Tibial artery (tissue), 4 donors: ENCODE results near the gene HDAC3.

Experiments used
- DNase-seq, 2 donors: peaks; one replicate each; pipeline ENCODE4 v3.0.0-alpha.2; 2019
- H3K27ac ChIP-seq, 2 donors: fragments of 200-600 bp; sonication (generic) in 1 of 2; 1 replicate in 1 of 2; 2 replicates in 1 of 2; pipeline ENCODE4 v1.5.1; 2018 to 2019; ENCODE audit warnings: mild to moderate bottlenecking in 1 of 2
- H3K27me3 ChIP-seq, 2 donors: fragments of 200-600 bp; sonication (generic) in 1 of 2; one replicate each; pipeline versions ENCODE4 v1.5.1 to v1.6.0; 2016 to 2019
- H3K36me3 ChIP-seq, 3 donors: fragments of 200-600 bp; sonication (generic) in 2 of 3; one replicate each; pipeline ENCODE4 v1.5.1; 2016 to 2019; ENCODE audit warnings: mild to moderate bottlenecking in 2 of 3
- H3K4me1 ChIP-seq, 4 donors: fragments of 200-600 bp; sonication (generic) in 2 of 4; 1 replicate in 3 of 4; 2 replicates in 1 of 4; pipeline ENCODE4 v1.5.1; 2016 to 2019
- H3K4me3 ChIP-seq, 2 donors: fragments of 200-600 bp; sonication (generic) in 1 of 2; 1 replicate in 1 of 2; 2 replicates in 1 of 2; pipeline ENCODE4 v1.5.1; 2018 to 2019; ENCODE audit warnings: mild to moderate bottlenecking in 2 of 2
- H3K9me3 ChIP-seq, 3 donors: fragments of 200-600 bp; sonication (generic) in 1 of 3; one replicate each; pipeline ENCODE4 v1.5.1; 2016 to 2019
- intact Hi-C: fragments of 100-400 bp; cut with DNase I; formaldehyde crosslinking; loops from one replicate; pipeline ENCODE4 v1.15.0; 2023; ENCODE audit warnings: low total_unique reads
- TF ChIP-seq, protein P1 (sequence below), 2 experiments: fragments of 200-600 bp in 1 of 2; fragments of 450-650 bp in 1 of 2; IDR thresholded peaks; one replicate each; pipeline ENCODE4 v1.5.1; 2017 to 2019; ENCODE audit warnings: antibody characterized with exemption in 2 of 2, mild to moderate bottlenecking in 1 of 2, moderate library complexity in 1 of 2

Gene HDAC3

DNA sequence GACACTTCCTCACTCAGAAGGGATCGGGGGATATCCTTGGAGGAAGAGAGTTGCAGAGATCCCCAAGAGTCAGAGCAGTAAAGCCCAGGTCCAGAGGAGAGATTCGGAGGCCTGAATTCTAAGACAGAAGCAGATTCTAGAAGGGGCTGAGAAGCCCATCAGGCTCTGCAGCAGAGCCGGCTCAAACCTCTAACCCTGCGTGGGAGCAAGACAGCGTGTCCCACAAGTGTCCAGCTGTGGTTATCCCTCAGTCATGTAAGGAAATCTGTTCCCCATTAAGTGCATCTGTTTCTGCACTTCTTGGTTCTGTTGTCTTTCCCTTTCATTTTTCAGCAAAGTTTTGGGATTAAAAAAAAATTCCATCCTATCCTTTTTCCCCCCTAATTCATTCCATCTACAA lies 13.0 kb downstream of the HDAC3 start:
- Histone ChIP-seq H3K9me3 (no peaks in the 10 kb centered on the region), H3K4me1 (no peaks in the 10 kb centered on the region), H3K27me3 (no peaks in the 10 kb centered on the region), H3K27ac (no peak overlapping the region), H3K4me3 (no peak overlapping the region), H3K36me3 (peaks cover 68 to 83% (median 68%) of the 10 kb centered on the region in 3 donors)
- intact Hi-C loops = loop anchor here (10.0 kb wide), 1 partner anchor 49 kb away; no protein-coding TSS in a partner anchor
- TF ChIP-seq, protein P1, sequence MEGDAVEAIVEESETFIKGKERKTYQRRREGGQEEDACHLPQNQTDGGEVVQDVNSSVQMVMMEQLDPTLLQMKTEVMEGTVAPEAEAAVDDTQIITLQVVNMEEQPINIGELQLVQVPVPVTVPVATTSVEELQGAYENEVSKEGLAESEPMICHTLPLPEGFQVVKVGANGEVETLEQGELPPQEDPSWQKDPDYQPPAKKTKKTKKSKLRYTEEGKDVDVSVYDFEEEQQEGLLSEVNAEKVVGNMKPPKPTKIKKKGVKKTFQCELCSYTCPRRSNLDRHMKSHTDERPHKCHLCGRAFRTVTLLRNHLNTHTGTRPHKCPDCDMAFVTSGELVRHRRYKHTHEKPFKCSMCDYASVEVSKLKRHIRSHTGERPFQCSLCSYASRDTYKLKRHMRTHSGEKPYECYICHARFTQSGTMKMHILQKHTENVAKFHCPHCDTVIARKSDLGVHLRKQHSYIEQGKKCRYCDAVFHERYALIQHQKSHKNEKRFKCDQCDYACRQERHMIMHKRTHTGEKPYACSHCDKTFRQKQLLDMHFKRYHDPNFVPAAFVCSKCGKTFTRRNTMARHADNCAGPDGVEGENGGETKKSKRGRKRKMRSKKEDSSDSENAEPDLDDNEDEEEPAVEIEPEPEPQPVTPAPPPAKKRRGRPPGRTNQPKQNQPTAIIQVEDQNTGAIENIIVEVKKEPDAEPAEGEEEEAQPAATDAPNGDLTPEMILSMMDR (IDR thresholded peaks at IDR 0.05) = no peak
- DNase-seq = no peak

DNA sequence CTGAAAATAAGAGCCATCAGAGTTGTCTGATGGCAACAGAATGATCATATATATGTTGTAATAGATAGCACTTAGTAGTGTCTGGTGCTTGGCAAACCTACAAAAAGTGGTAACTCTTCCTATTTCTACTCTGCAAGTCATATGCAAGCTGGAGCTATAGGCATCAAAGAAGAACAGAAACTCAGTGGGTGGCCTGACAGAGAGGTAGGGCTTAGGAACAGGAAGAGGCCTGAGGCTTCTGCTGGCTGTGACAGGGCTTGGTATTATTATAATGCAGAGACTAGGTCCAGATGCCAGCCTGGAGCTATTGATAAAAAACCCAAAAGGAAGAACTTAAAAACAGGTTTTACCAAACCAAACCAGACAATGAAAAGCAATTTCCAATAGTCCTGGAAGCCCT lies 13.5 kb downstream of the HDAC3 start:
- H3K4me1 ChIP-seq = no peaks in the 10 kb centered on the region
- no peaks in the 10 kb centered on the region for H3K9me3 ChIP-seq
- no peaks in the 10 kb centered on the region for H3K27me3 ChIP-seq
- H3K27ac ChIP-seq = no peak overlapping the region
- intact Hi-C loops = loop anchor here (10.0 kb wide), 1 partner anchor 48 kb away; no protein-coding TSS in a partner anchor
- DNase-seq = no peak
- no peak overlapping the region for H3K4me3 ChIP-seq
- TF ChIP-seq, protein P1 (IDR thresholded peaks at IDR 0.05) = no peak
- H3K36me3 ChIP-seq = peaks cover 63 to 79% (median 64%) of the 10 kb centered on the region in 3 donors

DNA sequence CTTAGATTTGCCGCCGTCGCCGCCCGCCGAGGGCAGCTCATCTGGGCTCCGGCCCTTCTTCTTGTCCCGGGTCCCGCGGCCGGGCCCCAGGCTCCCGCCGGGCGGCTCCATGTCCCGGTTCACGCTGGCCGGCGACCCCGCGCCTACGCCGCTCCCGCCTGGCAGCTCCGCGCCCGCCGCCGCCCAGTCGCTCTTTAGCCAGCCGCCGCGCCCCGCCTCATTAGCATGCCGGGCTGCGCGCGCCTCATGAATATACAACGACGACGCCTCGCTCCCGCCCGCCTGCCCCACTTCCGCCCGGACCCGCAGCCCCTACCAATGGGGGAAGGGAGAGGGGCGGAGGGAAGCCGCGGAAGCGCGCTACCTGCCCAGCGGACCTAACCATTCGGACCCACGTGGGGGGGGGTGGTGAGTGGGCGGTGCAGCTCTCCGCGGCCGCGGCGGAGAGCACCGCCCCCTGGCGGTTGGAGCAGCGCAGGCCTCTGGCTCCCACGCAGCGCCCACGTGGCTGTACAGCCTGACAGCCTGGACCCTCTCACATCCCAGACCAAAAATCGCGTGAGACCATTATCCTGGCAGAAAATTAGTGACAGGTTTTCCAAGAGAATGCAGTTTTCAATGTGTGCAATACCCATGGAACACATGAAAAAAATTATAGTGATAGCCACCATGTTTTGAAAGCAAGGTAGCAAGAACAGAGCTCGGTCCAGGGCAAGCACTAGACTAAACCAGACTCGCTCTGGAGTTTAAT lies 17.7 kb downstream of the HDAC3 start, which contains the start of gene DIAPH1:
Gene DIAPH1 (minus strand): TSS at position 197 of the 751 bp plus-strand sequence. CDS start 86 bp downstream, at position 111.
- Histone ChIP-seq H3K36me3 (peaks cover 26 to 37% (median 30%) of the 10 kb centered on the region in 3 donors), H3K27me3 (no peaks in the 10 kb centered on the region), H3K4me1 (peaks cover 0 to 39% (median 14%) of the 10 kb centered on the region in 4 donors), H3K9me3 (no peaks in the 10 kb centered on the region), H3K27ac (peak within 1 kb of the TSS; percentile 86 to 97), H3K4me3 (peak within 1 kb of the TSS; percentile 69 to 97)
- DNase-seq = peak; percentile 98 to 99
- intact Hi-C loops = loop anchor here (1.0 kb wide), 1 partner anchor 27 kb away; no protein-coding TSS in a partner anchor
- TF ChIP-seq, protein P1 (IDR thresholded peaks at IDR 0.05) = peak; percentile 98 to 99

DNA sequence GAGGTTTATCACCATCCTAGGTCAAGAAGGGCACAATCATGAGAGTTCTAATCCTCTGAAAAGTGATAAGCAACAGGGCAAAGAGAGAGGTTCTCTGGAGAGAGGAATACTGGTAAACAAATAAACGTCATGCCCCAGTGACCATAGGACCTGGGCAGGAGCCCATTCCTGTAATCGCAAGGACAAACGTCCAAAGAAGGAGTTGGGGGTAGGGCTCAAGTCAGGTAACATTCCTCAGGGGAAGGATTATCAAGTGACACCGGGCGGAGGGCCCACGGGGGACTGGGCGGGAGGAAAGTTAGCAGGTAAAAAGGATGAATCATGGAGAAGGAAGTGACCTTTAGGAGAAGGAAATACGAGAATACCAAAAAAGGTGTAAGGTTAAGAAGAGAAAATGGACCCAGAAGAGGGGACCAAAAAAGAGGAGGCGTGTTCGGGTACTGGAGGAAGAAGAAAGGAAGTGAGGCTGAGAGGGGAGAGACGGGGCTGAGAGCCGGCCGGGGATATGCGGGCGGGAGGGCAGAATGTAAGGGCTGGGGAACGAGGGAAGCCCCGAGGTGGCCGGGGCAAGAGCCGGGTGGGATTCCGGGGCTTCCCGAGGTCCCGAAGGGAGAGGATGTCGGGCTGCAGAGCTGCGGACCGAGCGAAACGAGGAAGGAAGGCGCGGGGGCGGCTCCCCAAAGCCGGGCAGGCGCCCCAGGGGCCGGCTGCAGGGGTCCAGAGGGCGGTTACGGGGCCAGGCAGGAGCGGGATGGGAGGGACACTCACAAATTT lies 18.4 kb downstream of the HDAC3 start:
- Histone ChIP-seq H3K27ac (peak overlapping the region; percentile 86 to 97), H3K27me3 (no peaks in the 10 kb centered on the region), H3K9me3 (no peaks in the 10 kb centered on the region), H3K36me3 (peaks cover 23 to 30% (median 24%) of the 10 kb centered on the region in 3 donors), H3K4me3 (peak overlapping the region; percentile 69 to 97), H3K4me1 (peaks cover 0 to 47% (median 18%) of the 10 kb centered on the region in 4 donors)
- intact Hi-C loops = no loop called here
- DNase-seq = peak; percentile 40 to 70
- TF ChIP-seq, protein P1 (IDR thresholded peaks at IDR 0.05) = no peak

DNA sequence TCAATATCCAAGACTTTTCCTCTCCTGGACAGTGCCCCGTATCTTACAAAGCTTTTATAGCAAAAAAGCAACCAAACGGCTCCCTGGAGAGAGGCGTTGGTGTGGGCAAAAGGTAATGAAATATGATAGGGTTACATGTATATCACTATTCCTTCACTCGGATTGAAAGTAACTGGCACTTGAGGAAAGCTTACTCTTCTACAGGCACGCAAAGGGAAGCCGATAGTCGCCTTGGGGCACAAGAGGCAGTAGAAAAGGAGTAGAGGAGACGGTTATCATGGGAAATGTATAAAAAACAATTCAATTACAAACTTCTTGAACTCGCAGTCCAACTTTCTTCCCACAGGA lies 19.0 kb downstream of the HDAC3 start:
- no peaks in the 10 kb centered on the region for H3K9me3 ChIP-seq
- TF ChIP-seq, protein P1 (IDR thresholded peaks at IDR 0.05) = no peak
- H3K27me3 ChIP-seq = no peaks in the 10 kb centered on the region
- H3K4me3 ChIP-seq = peak overlapping the region; percentile 69 to 97
- H3K27ac ChIP-seq = peak overlapping the region; percentile 86 to 97
- H3K4me1 ChIP-seq = peaks cover 0 to 50% (median 18%) of the 10 kb centered on the region in 4 donors
- peaks cover 17 to 25% (median 18%) of the 10 kb centered on the region in 3 donors for H3K36me3 ChIP-seq
- DNase-seq = no peak
- intact Hi-C loops = no loop called here
